ENCODE measurements around the gene GOLGA6C.
"Not testable (repeated sequence)": the region's sequence is repeated elsewhere in the genome, so short reads cannot be mapped to it uniquely, and the experiment has no call there.

Gene GOLGA6C

GRCh38 chr15:75213212-75213767, 44.8 kb upstream of the GOLGA6C start:
- no peak overlapping the region for H3K27ac ChIP-seq
- no peak for TF ChIP-seq ZFX (IDR thresholded peaks at IDR 0.05)
- TF ChIP-seq, protein P1, sequence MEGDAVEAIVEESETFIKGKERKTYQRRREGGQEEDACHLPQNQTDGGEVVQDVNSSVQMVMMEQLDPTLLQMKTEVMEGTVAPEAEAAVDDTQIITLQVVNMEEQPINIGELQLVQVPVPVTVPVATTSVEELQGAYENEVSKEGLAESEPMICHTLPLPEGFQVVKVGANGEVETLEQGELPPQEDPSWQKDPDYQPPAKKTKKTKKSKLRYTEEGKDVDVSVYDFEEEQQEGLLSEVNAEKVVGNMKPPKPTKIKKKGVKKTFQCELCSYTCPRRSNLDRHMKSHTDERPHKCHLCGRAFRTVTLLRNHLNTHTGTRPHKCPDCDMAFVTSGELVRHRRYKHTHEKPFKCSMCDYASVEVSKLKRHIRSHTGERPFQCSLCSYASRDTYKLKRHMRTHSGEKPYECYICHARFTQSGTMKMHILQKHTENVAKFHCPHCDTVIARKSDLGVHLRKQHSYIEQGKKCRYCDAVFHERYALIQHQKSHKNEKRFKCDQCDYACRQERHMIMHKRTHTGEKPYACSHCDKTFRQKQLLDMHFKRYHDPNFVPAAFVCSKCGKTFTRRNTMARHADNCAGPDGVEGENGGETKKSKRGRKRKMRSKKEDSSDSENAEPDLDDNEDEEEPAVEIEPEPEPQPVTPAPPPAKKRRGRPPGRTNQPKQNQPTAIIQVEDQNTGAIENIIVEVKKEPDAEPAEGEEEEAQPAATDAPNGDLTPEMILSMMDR (conservative IDR thresholded peaks at IDR 0.05) = no peak

- no peak for TF ChIP-seq ZFX (IDR thresholded peaks at IDR 0.05)
- TF ChIP-seq, protein P1 (conservative IDR thresholded peaks at IDR 0.05) = no peak
- no peak overlapping the region for H3K27ac ChIP-seq
These were observed 44.3 kb upstream of the GOLGA6C start for GRCh38 chr15:75213768-75214221.

DNA sequence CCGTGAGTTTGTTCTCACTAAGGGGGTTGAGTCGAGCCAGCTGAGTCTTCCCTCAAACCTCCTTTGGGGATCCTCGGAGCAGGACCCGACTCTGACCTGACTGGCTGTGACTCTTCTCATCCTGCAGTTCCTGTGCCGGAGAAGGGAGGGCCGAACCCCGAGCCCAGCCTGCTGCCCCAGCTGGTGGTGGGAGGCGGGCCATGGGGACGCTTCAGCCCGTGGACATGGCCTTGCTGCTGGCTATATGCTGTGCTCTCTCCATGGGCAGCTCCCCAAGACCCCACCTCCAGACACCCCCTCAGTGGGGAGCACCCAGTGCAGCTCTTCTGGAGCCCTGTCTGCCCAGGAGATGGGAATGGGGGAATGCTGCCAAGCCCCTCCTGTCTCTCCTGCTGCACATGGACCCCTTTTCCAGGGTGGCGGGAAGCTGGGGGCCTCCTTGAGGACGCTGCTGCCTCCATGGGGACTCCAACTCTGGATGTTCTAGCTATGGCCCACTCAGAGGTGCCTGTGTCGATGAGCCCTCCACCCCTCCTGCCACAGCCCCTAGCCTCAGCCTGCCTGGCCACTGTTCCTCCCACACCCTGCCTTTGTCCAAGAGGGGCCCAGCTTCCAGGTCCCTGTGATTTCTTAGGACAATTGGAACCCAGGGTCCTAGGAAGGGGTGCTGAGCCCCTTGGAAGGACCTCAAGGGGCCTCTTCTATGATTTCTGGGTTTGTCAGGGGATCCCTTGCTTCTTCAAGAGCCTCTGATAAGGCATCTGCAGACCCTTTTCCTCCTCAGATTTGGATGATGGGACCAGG, 43.6 kb upstream of the GOLGA6C start:
- no peak for TF ChIP-seq ZFX (IDR thresholded peaks at IDR 0.05)
- TF ChIP-seq, protein P1 (conservative IDR thresholded peaks at IDR 0.05) = no peak
- no peak overlapping the region for H3K27ac ChIP-seq

DNA sequence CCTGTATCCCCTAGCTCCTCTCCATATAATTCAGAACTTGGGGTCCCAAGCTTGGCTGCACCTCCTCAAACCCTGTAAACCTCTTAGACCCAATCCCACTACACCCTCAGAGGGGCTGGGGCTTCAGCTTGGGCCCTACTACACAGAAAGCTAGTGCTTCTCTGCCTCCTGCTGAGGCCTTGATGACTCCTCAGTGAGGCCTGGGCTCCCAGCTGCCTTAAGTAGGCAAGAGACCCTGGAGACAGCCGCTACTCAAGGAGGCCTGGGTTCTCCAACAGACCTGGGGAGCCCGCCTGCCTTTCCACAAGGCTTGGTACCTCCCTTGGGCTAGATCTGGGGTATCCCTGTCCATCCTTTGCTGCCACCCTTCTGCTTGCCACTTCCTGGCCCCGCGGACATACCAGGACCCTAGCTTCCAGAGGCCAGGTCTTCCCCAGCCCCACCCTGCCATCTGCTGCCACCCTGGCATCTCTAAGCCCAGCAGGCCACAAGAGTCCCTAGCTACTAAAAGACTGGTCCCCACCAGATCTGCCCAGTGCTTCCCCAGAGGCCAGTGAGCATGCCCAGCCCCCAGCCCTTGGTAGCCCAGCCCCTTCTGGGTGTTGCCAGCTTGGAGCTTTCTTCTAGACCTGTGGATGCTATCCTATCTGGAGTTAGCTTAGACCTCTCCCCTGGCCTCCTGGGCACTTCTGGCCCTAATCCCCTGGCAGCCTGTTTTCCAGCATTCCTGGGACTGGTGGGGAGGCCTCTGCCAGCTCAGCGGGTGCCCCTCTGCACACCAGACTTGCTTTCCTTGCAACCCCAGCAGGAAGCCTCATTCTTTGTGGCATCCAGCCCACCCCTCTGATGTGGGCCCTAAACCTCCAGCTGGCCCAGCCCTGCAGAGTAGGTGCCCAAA, 42.8 kb upstream of the GOLGA6C start:
- H3K27ac ChIP-seq = no peak overlapping the region
- TF ChIP-seq, protein P1 (conservative IDR thresholded peaks at IDR 0.05) = no peak
- no peak for TF ChIP-seq ZFX (IDR thresholded peaks at IDR 0.05)

- TF ChIP-seq, protein P1 (conservative IDR thresholded peaks at IDR 0.05) = no peak
- no peak for TF ChIP-seq ZFX (IDR thresholded peaks at IDR 0.05)
- no peak overlapping the region for H3K27ac ChIP-seq
These were observed 41.1 kb upstream of the GOLGA6C start for GRCh38 chr15:75217012-75217411.

- not testable (repeated sequence) for H3K27ac ChIP-seq
These were observed 40.6 kb upstream of the GOLGA6C start for GRCh38 chr15:75217574-75217973.

GRCh38 chr15:75219507-75219929, 38.6 kb upstream of the GOLGA6C start:
- not testable (repeated sequence) for H3K27ac ChIP-seq

DNA sequence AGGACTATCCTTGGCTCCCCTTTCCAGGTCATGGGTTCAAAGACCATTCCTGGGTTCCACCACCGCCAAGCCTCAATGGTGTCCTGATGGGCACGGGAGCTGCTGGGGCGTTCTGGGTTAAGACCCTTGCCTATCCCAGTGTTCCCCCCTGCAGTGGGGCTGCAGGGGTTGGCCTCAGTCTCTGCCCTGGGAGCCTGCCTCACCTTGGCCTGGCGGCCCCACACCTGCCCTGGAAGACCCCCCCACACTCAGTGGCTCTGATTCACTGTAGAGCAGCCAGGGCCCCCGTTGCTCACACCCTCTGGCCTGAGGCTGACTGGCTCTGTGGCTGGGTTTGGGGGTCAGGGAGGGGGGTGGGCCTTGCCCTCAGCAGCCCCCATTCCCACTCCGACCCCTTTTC, 34.4 kb upstream of the GOLGA6C start:
- no peak overlapping the region for H3K27ac ChIP-seq
- TF ChIP-seq, protein P1 (conservative IDR thresholded peaks at IDR 0.05) = no peak
